Activated naive CD4-positive, alpha-beta T cell treated with anti-CD3 and anti-CD28 coated beads, Interleukin-2, amount 10 ng/mL, durations not matched to agents 7 days and 5 days (primary cell): ENCODE results near the gene KCNJ16.

Experiments
- CTCF ChIA-PET: fragments of 350-600 bp; sonication (Branson Sonifier 250); formaldehyde crosslinking; loops from one replicate; lab custom pipeline; 2021; ENCODE audit warnings: antibody characterized with exemption; lab: Charles Lee
- DNase-seq: peaks from one replicate; pipeline ENCODE4 v3.0.0-alpha.2; 2020
- H3K27ac Mint-ChIP-seq: one replicate; pipeline ENCODE4 v1.8.0; 2021; ENCODE audit warnings: mild to moderate bottlenecking, moderate library complexity, mixed read lengths
- H3K27me3 Mint-ChIP-seq: one replicate; pipeline ENCODE4 v1.8.0; 2021; ENCODE audit warnings: mild to moderate bottlenecking, mixed read lengths
- H3K36me3 Mint-ChIP-seq: one replicate; pipeline ENCODE4 v1.8.0; 2021; ENCODE audit warnings: mixed read lengths
- H3K4me1 Mint-ChIP-seq: one replicate; pipeline ENCODE4 v1.8.0; 2021; ENCODE audit warnings: mixed read lengths
- H3K4me3 Mint-ChIP-seq: one replicate; pipeline ENCODE4 v1.8.0; 2021; ENCODE audit warnings: mild to moderate bottlenecking, moderate library complexity, mixed read lengths
- H3K9me3 Mint-ChIP-seq: one replicate; pipeline ENCODE4 v1.8.0; 2021; ENCODE audit warnings: mixed read lengths

KCNJ16 gene

DNA sequence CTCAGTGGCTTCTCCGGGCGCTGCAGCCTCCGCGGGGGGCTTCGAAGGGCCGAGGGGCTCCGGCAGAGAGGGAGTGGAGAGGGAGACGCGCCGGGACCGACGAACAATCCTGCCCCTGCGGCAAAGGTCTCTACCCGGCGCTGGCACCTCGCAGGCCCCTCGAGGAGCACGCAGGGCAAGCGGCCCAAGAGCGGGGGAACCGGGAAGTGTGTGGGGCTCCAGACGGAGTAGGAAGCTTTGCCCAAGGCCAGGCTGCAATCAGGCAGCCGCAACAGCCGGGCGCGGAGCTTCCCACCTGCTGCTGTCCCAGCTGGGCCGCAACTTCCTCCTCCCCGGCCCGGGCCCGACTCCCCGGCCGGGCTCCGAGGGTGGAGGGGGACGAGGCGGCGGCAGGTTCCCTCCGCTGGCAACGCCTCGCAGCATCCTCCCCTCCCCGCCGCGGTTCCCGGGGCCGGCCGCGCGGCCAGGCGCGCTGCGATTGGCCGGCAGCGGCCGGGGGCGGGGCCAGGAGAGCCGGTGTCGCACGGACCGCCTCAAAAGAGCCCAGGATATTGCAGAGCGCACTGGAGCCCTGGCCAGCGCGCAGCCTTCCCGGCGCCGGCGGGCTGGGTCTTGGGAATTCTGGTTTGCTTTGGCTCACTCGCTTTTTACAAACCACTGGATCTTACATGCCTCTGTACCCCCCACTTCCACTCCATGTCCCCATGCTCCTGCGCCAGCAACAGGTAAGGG is 94.1 kb downstream of the KCNJ16 start, which contains the start of gene KCNJ2:
Gene KCNJ2 (plus strand): TSS at position 556 of the 732 bp plus-strand sequence. CDS start 5,508 bp downstream, outside the sequence.
- H3K36me3 Mint-ChIP-seq, result no peaks in the 10 kb centered on the region
- H3K9me3 Mint-ChIP-seq, result no peaks in the 10 kb centered on the region
- H3K27ac Mint-ChIP-seq, result no peak within 1 kb of the TSS
- peak within 1 kb of the TSS; percentile 66 for H3K4me3 Mint-ChIP-seq
- H3K27me3 Mint-ChIP-seq, result peaks cover 40% of the 10 kb centered on the region
- CTCF ChIA-PET, result interaction anchor here (0.6 to 2.0 kb wide), 2 partner anchors 25 to 562 kb away, joined by 3 to 6 read pairs; no protein-coding TSS in a partner anchor
- peaks cover 20% of the 10 kb centered on the region for H3K4me1 Mint-ChIP-seq
- peak; percentile 76 for DNase-seq

DNA sequence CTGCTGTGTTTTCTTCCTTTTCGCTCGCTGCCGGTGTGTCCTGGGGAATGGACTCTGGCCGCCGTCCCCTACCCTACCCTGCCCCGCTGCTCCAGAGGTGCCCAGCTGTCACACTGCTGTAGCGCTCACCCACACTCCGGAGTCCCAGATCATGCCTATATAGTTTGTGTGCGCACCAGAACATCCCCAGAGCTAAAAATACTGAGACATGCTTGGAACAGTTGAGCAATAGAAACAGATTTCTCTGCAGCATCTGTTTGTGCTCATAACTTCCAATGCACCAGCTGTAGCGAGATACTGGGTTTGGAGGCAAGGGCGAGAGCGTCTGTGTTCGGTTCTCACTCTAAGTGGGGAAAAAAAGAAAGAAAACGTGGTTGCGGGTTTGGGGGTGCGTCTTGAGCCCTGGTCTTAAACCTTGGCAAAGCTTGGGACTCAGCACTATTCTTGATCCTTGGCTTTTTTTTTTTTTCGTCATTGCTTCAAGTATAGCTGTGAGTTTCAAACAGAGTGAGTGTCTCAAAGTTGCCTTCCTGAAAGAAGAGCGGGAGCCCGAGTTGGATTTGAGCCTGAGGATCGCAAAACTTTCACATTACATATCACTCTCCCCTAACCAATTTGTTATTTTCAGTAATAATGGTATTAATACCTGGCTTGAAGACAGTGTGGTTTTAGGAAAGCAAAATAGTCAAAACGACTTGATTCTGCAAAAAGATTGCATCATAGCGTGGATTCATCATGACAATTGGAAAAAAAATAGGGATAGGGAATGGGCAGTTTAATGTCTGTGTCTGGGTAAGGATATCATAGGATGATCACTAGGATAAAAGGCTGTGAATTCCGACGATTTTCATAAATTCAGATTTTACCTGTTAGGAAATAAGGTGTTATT is 94.9 kb downstream of the KCNJ16 start:
- H3K27me3 Mint-ChIP-seq, result peaks cover 40% of the 10 kb centered on the region
- no peak overlapping the region for H3K27ac Mint-ChIP-seq
- CTCF ChIA-PET, result interaction anchor here (2.0 kb wide), 1 partner anchor 563 kb away, joined by 6 read pairs; no protein-coding TSS in a partner anchor
- no peaks in the 10 kb centered on the region for H3K36me3 Mint-ChIP-seq
- DNase-seq, result no peak
- H3K4me1 Mint-ChIP-seq, result peaks cover 20% of the 10 kb centered on the region
- peak overlapping the region; percentile 42 for H3K4me3 Mint-ChIP-seq
- no peaks in the 10 kb centered on the region for H3K9me3 Mint-ChIP-seq

DNA sequence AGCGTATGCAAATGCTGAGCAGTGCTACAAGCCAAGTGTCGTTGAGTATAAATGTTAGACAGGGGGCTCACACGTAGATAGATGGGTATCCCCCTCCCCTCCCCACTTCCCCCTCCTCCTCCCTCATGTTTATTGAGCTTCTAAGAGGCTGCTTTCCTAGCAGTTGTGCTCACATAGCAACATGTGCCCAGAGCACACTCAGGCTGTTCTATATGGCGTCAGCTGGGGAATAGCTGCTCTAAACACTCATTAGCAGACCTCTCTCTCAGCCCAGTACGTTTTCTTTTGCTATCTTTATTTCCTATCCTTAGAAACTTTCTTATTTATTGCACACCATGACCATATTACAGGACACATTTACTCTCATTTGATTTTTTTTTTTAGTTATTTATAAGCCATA is 96.1 kb downstream of the KCNJ16 start:
- CTCF ChIA-PET, result interaction anchor here (2.0 kb wide), 1 partner anchor 564 kb away, joined by 6 read pairs; no protein-coding TSS in a partner anchor
- H3K4me3 Mint-ChIP-seq, result no peak overlapping the region

GRCh38 chr17:70172449-70172848 is 97.4 kb downstream of the KCNJ16 start:
- CTCF ChIA-PET, result interaction anchor here (0.6 kb wide), 1 partner anchor 563 kb away, joined by 3 read pairs; no protein-coding TSS in a partner anchor
- peaks cover 37% of the 10 kb centered on the region for H3K27me3 Mint-ChIP-seq
- H3K27ac Mint-ChIP-seq, result no peak overlapping the region
- peaks cover 20% of the 10 kb centered on the region for H3K4me1 Mint-ChIP-seq
- no peaks in the 10 kb centered on the region for H3K9me3 Mint-ChIP-seq
- H3K4me3 Mint-ChIP-seq, result no peak overlapping the region
- no peak for DNase-seq
- no peaks in the 10 kb centered on the region for H3K36me3 Mint-ChIP-seq

More for the DNA sequence above, 96.1 kb downstream of the KCNJ16 start:
- Mint-ChIP-seq H3K27me3 (peaks cover 40% of the 10 kb centered on the region), H3K4me1 (peaks cover 20% of the 10 kb centered on the region), H3K9me3 (no peaks in the 10 kb centered on the region), H3K27ac (no peak overlapping the region), H3K36me3 (no peaks in the 10 kb centered on the region)
- no peak for DNase-seq

DNA sequence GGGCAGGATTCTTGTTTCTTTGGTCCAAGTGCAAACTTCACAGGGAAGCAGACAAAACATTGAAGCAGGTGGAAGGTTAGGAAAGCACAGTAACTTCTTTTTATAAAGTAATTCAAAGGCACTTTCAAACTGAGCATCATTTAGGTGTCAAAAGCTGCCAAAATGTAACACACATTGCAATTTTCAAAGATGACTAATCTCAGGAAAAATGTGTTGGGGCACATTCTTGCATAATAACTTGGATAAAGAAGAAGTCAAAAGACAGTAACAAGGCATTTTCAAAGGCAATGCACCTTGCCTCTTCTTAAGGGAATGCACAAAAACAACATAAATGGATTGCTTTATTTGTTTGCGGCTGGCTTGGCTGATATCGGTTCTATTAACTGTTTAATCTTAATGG is 97.9 kb downstream of the KCNJ16 start:
- H3K4me1 Mint-ChIP-seq, result peaks cover 18% of the 10 kb centered on the region
- no peak for DNase-seq
- H3K36me3 Mint-ChIP-seq, result no peaks in the 10 kb centered on the region
- no peak overlapping the region for H3K4me3 Mint-ChIP-seq
- peaks cover 34% of the 10 kb centered on the region for H3K27me3 Mint-ChIP-seq
- CTCF ChIA-PET, result no interaction called here
- no peaks in the 10 kb centered on the region for H3K9me3 Mint-ChIP-seq
- no peak overlapping the region for H3K27ac Mint-ChIP-seq

DNA sequence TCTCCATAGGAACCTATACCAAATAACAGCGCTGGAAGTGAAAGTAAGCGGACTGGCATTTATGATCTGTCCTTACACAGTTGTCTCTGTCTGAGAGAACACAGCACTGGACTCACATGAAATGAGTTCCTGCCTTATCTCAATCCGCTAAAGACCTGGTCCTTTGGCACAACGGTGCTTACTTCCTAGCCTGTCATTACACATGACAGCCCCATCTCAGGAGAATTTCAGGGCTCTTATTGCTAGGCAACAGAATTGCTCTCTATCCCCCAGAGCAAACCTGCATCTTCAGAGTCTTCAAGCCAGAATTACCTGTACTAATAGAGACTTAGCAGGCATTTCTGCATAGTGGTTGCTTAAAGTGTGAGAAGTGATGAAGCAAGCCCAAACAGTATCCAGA is 98.7 kb downstream of the KCNJ16 start:
- peaks cover 11% of the 10 kb centered on the region for H3K4me1 Mint-ChIP-seq
- DNase-seq, result no peak
- H3K4me3 Mint-ChIP-seq, result no peak overlapping the region
- no peaks in the 10 kb centered on the region for H3K9me3 Mint-ChIP-seq
- peaks cover 26% of the 10 kb centered on the region for H3K27me3 Mint-ChIP-seq
- H3K27ac Mint-ChIP-seq, result no peak overlapping the region
- H3K36me3 Mint-ChIP-seq, result no peaks in the 10 kb centered on the region
- CTCF ChIA-PET, result no interaction called here

GRCh38 chr17:70181376-70181775 is 106.4 kb downstream of the KCNJ16 start:
- Mint-ChIP-seq H3K4me1 (no peaks in the 10 kb centered on the region), H3K4me3 (no peak overlapping the region), H3K36me3 (no peaks in the 10 kb centered on the region), H3K27me3 (peaks cover 4% of the 10 kb centered on the region), H3K9me3 (no peaks in the 10 kb centered on the region), H3K27ac (no peak overlapping the region)
- CTCF ChIA-PET, result no interaction called here
- DNase-seq, result no peak

- no peak overlapping the region for H3K27ac Mint-ChIP-seq
- DNase-seq, result no peak
- no peaks in the 10 kb centered on the region for H3K36me3 Mint-ChIP-seq
- H3K4me3 Mint-ChIP-seq, result no peak overlapping the region
- peaks cover 4% of the 10 kb centered on the region for H3K27me3 Mint-ChIP-seq
- H3K4me1 Mint-ChIP-seq, result no peaks in the 10 kb centered on the region
- no peaks in the 10 kb centered on the region for H3K9me3 Mint-ChIP-seq
- CTCF ChIA-PET, result no interaction called here
Measured at GRCh38 chr17:70181866-70182265, 106.8 kb downstream of the KCNJ16 start.

GRCh38 chr17:70183508-70183907 is 108.5 kb downstream of the KCNJ16 start:
- Mint-ChIP-seq H3K27me3 (no peaks in the 10 kb centered on the region), H3K27ac (no peak overlapping the region), H3K36me3 (no peaks in the 10 kb centered on the region), H3K4me3 (no peak overlapping the region), H3K4me1 (no peaks in the 10 kb centered on the region), H3K9me3 (no peaks in the 10 kb centered on the region)
- DNase-seq, result no peak
- CTCF ChIA-PET, result no interaction called here

DNA sequence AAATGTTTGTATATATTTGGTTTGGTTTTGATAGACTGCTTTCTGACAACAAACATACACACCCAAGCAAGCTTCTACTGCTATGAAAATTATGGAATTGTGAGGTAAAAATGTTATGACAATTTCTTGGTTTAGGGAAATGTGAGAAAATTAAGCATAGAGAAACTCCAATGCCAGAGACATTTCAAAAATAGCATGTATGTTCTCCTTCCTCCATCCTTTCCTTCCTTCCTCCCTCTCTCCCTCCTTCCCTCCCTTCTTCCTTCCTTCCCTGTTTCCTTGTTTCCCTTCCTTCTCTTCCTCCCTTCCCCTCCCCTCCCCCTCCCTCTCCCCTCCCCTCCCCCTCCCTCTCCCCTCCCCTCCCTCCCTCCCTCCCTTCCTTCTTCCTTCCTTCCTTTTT is 109.2 kb downstream of the KCNJ16 start:
- H3K27me3 Mint-ChIP-seq, result no peaks in the 10 kb centered on the region
- no peak overlapping the region for H3K4me3 Mint-ChIP-seq
- CTCF ChIA-PET, result no interaction called here
- no peaks in the 10 kb centered on the region for H3K9me3 Mint-ChIP-seq
- no peaks in the 10 kb centered on the region for H3K36me3 Mint-ChIP-seq
- no peak for DNase-seq
- H3K4me1 Mint-ChIP-seq, result no peaks in the 10 kb centered on the region
- no peak overlapping the region for H3K27ac Mint-ChIP-seq

- Mint-ChIP-seq H3K36me3 (no peaks in the 10 kb centered on the region), H3K27me3 (no peaks in the 10 kb centered on the region), H3K4me1 (no peaks in the 10 kb centered on the region), H3K27ac (no peak overlapping the region), H3K9me3 (no peaks in the 10 kb centered on the region), H3K4me3 (no peak overlapping the region)
- CTCF ChIA-PET, result no interaction called here
- DNase-seq, result no peak
Measured at GRCh38 chr17:70184770-70185169, 109.7 kb downstream of the KCNJ16 start.
